ENCODE measurements around the gene DOCK2. TPM values are rescaled to one million over a fixed set of nuclear protein-coding genes. Genes with fewer than 3 reads are reported as not detected.

DOCK2 gene
- total RNA-seq, 1 experiment from 2014 or later: 1.4 TPM

DNA sequence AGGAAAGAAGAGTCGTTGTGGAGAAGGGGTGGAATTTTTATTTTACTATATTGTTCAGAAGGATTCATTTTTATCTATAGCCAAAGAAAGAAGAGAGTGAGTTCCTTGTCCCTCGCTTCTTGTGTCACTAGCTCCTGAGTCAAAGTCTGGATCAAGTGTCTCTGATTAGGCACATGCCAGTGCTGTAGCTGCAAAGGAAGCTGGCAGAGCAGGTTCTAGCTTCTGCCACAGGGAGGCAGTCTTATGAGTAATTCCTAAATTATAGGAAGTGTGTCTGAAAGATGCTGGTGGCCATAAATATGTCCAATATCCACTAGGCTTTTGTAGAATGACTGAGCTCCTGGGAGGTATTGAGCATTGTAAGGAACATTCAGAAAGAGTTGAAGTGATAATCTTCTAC, 84.7 kb downstream of the DOCK2 start:
- Histone ChIP-seq H3K27ac (ENCODE audit: low read length) (no peak overlapping the region), H3K27me3 (ENCODE audit: control insufficient read depth, insufficient read depth, low read length) (no peaks in the 10 kb centered on the region), H3K4me3 (ENCODE audit: low read depth in 2 of 2, low read length in 2 of 2) (no peak overlapping the region), H3K9me3 (ENCODE audit: control insufficient read depth, insufficient read depth, low read depth, low read length) (no peaks in the 10 kb centered on the region), H3K36me3 (ENCODE audit: control insufficient read depth, insufficient read depth, low read length) (no peaks in the 10 kb centered on the region), H3K4me1 (ENCODE audit: control insufficient read depth, insufficient read depth, low read length) (no peaks in the 10 kb centered on the region)
- in situ Hi-C loops (cut with HindIII; ENCODE audit: low pct_unique_long_range_greater_than_20kb, low sequenced_read_pairs) (no loop called here), intact Hi-C loops (cut with micrococcal nuclease; ENCODE audit: unreplicated experiment) (no loop called here)
- TF ChIP-seq, protein P1, sequence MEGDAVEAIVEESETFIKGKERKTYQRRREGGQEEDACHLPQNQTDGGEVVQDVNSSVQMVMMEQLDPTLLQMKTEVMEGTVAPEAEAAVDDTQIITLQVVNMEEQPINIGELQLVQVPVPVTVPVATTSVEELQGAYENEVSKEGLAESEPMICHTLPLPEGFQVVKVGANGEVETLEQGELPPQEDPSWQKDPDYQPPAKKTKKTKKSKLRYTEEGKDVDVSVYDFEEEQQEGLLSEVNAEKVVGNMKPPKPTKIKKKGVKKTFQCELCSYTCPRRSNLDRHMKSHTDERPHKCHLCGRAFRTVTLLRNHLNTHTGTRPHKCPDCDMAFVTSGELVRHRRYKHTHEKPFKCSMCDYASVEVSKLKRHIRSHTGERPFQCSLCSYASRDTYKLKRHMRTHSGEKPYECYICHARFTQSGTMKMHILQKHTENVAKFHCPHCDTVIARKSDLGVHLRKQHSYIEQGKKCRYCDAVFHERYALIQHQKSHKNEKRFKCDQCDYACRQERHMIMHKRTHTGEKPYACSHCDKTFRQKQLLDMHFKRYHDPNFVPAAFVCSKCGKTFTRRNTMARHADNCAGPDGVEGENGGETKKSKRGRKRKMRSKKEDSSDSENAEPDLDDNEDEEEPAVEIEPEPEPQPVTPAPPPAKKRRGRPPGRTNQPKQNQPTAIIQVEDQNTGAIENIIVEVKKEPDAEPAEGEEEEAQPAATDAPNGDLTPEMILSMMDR (IDR thresholded peaks at IDR 0.05): peak; percentile 15; the same call in 1 of the 2 replicates
- no peak for TF ChIP-seq SIN3A (IDR thresholded peaks at IDR 0.05; ENCODE audit: borderline replicate concordance, insufficient read depth, low read depth, low read length)
- no TSS peak for BruUV-seq (replicated peaks)
- ChIA-PET POLR2A (no interaction called here), CTCF (no interaction called here)
- ATAC-seq (no peak), DNase-seq (ENCODE audit: low read depth, low spot score) (no peak)

DNA sequence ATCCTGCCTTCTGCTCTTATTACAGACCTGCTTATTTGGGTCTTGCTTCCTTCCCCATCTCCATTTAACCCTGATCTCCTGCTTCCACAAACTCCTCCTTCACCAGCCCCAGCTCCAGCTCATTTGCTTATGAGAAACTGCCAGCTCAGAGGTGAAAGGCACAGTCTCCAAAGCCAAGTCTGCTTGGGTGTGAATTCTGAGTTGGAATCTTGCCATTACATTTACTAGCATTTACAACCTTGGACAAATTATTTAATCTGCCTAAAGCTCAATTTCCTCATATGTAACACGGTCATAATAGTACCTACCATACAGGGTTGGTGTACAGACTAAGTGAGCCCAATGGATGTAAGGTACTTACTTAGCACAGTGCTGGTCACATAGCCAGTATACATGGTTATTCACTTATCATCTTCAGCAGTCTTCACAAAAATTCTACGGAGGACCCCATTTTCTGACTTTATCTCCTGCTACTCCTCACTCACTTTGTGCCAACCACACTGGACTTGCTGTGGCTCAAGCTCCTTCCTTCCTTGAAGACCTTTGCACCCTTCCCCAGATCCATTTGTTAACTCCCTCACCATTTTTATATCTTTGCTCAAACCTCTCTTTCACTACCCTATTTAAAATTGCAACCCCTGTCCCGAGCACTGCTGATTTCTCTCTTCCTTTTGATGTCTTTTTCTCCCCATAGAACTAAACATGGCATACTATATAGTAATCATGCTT, 86.2 kb downstream of the DOCK2 start:
- CTCF ChIA-PET: no interaction called here

More for the DNA sequence above, 86.2 kb downstream of the DOCK2 start:
- intact Hi-C loops (cut with micrococcal nuclease; ENCODE audit: unreplicated experiment): no loop called here
- DNase-seq (ENCODE audit: low read depth, low spot score): no peak
- Histone ChIP-seq H3K9me3 (ENCODE audit: control insufficient read depth, insufficient read depth, low read depth, low read length) (no peaks in the 10 kb centered on the region), H3K4me3 (ENCODE audit: low read depth in 2 of 2, low read length in 2 of 2) (no peak overlapping the region), H3K4me1 (ENCODE audit: control insufficient read depth, insufficient read depth, low read length) (no peaks in the 10 kb centered on the region), H3K27me3 (ENCODE audit: control insufficient read depth, insufficient read depth, low read length) (no peaks in the 10 kb centered on the region), H3K27ac (ENCODE audit: low read length) (no peak overlapping the region), H3K36me3 (ENCODE audit: control insufficient read depth, insufficient read depth, low read length) (no peaks in the 10 kb centered on the region)
- POLR2A ChIA-PET: no interaction called here
- TF ChIP-seq TCF7L2 (IDR thresholded peaks at IDR 0.05; ENCODE audit: low read depth, low read length) (no peak), SIN3A (IDR thresholded peaks at IDR 0.05; ENCODE audit: borderline replicate concordance, insufficient read depth, low read depth, low read length) (no peak), POLR2AphosphoS5 (IDR thresholded peaks at IDR 0.05; ENCODE audit: low read depth, low read length) (no peak)
- TF ChIP-seq, protein P1 (IDR thresholded peaks at IDR 0.05): no peak
- TF ChIP-seq, protein P2, sequence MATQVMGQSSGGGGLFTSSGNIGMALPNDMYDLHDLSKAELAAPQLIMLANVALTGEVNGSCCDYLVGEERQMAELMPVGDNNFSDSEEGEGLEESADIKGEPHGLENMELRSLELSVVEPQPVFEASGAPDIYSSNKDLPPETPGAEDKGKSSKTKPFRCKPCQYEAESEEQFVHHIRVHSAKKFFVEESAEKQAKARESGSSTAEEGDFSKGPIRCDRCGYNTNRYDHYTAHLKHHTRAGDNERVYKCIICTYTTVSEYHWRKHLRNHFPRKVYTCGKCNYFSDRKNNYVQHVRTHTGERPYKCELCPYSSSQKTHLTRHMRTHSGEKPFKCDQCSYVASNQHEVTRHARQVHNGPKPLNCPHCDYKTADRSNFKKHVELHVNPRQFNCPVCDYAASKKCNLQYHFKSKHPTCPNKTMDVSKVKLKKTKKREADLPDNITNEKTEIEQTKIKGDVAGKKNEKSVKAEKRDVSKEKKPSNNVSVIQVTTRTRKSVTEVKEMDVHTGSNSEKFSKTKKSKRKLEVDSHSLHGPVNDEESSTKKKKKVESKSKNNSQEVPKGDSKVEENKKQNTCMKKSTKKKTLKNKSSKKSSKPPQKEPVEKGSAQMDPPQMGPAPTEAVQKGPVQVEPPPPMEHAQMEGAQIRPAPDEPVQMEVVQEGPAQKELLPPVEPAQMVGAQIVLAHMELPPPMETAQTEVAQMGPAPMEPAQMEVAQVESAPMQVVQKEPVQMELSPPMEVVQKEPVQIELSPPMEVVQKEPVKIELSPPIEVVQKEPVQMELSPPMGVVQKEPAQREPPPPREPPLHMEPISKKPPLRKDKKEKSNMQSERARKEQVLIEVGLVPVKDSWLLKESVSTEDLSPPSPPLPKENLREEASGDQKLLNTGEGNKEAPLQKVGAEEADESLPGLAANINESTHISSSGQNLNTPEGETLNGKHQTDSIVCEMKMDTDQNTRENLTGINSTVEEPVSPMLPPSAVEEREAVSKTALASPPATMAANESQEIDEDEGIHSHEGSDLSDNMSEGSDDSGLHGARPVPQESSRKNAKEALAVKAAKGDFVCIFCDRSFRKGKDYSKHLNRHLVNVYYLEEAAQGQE (IDR thresholded peaks at IDR 0.05; ENCODE audit: insufficient read depth in 1 of 2, low read depth in 2 of 2, low read length in 1 of 2): no peak
- in situ Hi-C loops (cut with HindIII; ENCODE audit: low pct_unique_long_range_greater_than_20kb, low sequenced_read_pairs): no loop called here
- no peak for ATAC-seq
- BruUV-seq (replicated peaks): no TSS peak
